K562 (cell line): ENCODE data around the gene NUAK2.

ENCODE experiments used
- CTCF ChIP-seq, 3 experiments: IDR thresholded peaks in 2 of 3; conservative IDR thresholded peaks in 1 of 3; 2 replicates each; pipeline ENCODE4 v1.5.1; 2011 to 2012; ENCODE audit warnings: low read length in 3 of 3, mild to moderate bottlenecking in 3 of 3, control low read depth in 2 of 3, improper control_type of control experiment in 1 of 3, inconsistent platforms in 1 of 3, low read depth in 1 of 3, mixed read lengths in 1 of 3, moderate library complexity in 1 of 3; ENCODE audit not compliant: insufficient read depth in 2 of 3
- KDM5B ChIP-seq: fragments of 200-600 bp; sonication (generic); IDR thresholded peaks from 2 replicates; pipeline ENCODE4 v1.6.1; 2012; ENCODE audit warnings: low read depth, mild to moderate bottlenecking, moderate library complexity, low read length, control low read depth, inconsistent platforms; ENCODE audit not compliant: insufficient replicate concordance
- L3MBTL2 ChIP-seq: fragments of 450-650 bp; IDR thresholded peaks from 2 replicates; pipeline ENCODE4 v1.6.1; 2016; ENCODE audit warnings: mild to moderate bottlenecking, moderate library complexity
- PYGO2 ChIP-seq: fragments of 450-650 bp; IDR thresholded peaks from 2 replicates; pipeline ENCODE4 v1.6.1; 2016; ENCODE audit warnings: mild to moderate bottlenecking, missing genetic modification characterization, moderate library complexity, missing compliant biosample characterization
- SIN3A ChIP-seq, 2 experiments: fragments of 150-350 bp in 1 of 2; IDR thresholded peaks; 2 replicates each; pipeline ENCODE4 v1.6.1; 2011 to 2016; ENCODE audit warnings: borderline replicate concordance in 2 of 2, low read depth in 2 of 2, low read length in 2 of 2, mild to moderate bottlenecking in 2 of 2, moderate library complexity in 2 of 2; ENCODE audit not compliant: control insufficient read depth in 1 of 2
- TEAD4 ChIP-seq, 2 experiments: sonication (generic) in 1 of 2; formaldehyde crosslinking in 1 of 2; IDR thresholded peaks; 2 replicates each; pipeline versions ENCODE4 v1.6.1 to v1.8.0; 2012 to 2022; ENCODE audit warnings: borderline replicate concordance in 1 of 2, inconsistent platforms in 1 of 2, low read length in 1 of 2, mild to moderate bottlenecking in 1 of 2, missing genetic modification reagents in 1 of 2

DNA sequence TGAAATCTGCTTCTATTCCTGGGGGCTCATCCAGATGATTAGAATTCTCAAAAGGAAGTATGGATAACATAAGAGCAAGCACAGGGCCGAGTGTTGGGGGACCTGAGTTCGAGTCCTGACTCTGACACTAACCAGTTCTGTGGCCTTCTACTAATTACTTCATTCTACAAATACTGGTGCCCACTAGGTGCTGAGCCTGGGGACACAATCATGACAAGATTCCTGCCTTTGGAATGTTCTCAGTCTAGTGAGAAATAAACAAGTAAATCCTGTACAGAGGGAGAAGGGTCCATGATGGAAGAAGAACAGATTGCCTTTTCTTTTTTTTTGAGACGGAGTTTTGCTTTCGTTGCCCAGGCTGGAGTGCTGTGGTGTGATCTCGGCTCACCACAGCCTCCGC is 2.2 kb upstream of the NUAK2 start:
- TF ChIP-seq TEAD4 (IDR thresholded peaks at IDR 0.05; ENCODE audit: low read length), result no peak
- no peak for TF ChIP-seq TEAD4 (CRISPR knock-in tag; IDR thresholded peaks at IDR 0.05; ENCODE audit: borderline replicate concordance)
- no peak for TF ChIP-seq SIN3A (IDR thresholded peaks at IDR 0.05; ENCODE audit: borderline replicate concordance in 2 of 2, control insufficient read depth in 1 of 2, low read depth in 2 of 2, low read length in 2 of 2)
- TF ChIP-seq CTCF (IDR thresholded peaks at IDR 0.05 in 2 of 3, conservative IDR thresholded peaks at IDR 0.05 in 1 of 3; ENCODE audit: insufficient read depth in 2 of 3, low read depth in 1 of 3, low read length in 3 of 3), result no peak
- no peak for TF ChIP-seq PYGO2
- TF ChIP-seq L3MBTL2, result no peak
- TF ChIP-seq KDM5B, result no peak
